ENCODE measurements around the gene ZNF740.

- TF ChIP-seq, protein P1, sequence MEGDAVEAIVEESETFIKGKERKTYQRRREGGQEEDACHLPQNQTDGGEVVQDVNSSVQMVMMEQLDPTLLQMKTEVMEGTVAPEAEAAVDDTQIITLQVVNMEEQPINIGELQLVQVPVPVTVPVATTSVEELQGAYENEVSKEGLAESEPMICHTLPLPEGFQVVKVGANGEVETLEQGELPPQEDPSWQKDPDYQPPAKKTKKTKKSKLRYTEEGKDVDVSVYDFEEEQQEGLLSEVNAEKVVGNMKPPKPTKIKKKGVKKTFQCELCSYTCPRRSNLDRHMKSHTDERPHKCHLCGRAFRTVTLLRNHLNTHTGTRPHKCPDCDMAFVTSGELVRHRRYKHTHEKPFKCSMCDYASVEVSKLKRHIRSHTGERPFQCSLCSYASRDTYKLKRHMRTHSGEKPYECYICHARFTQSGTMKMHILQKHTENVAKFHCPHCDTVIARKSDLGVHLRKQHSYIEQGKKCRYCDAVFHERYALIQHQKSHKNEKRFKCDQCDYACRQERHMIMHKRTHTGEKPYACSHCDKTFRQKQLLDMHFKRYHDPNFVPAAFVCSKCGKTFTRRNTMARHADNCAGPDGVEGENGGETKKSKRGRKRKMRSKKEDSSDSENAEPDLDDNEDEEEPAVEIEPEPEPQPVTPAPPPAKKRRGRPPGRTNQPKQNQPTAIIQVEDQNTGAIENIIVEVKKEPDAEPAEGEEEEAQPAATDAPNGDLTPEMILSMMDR (tag by site-specific recombination; IDR thresholded peaks at IDR 0.05) = no peak
- TF ChIP-seq ZNF488 (tag by site-specific recombination; IDR thresholded peaks at IDR 0.05) = no peak
- no peak for TF ChIP-seq REST (tag by site-specific recombination; IDR thresholded peaks at IDR 0.05)
- no peak for TF ChIP-seq SETDB1 (IDR thresholded peaks at IDR 0.05; ENCODE audit: insufficient read length, low read length)
- no peak for TF ChIP-seq ZNF274 (IDR thresholded peaks at IDR 0.05; ENCODE audit: low read length)
- TF ChIP-seq ZNF274 (tag by site-specific recombination; IDR thresholded peaks at IDR 0.05; ENCODE audit: borderline replicate concordance) = no peak
- TF ChIP-seq ZNF704 (tag by site-specific recombination; IDR thresholded peaks at IDR 0.05) = no peak
- no peak for TF ChIP-seq MEIS1 (CRISPR knock-in tag; IDR thresholded peaks at IDR 0.05; ENCODE audit: borderline replicate concordance)
- TF ChIP-seq ZNF747 (tag by site-specific recombination; IDR thresholded peaks at IDR 0.05) = no peak
- no peak for TF ChIP-seq ZNF501 (tag by site-specific recombination; IDR thresholded peaks at IDR 0.05)
- TF ChIP-seq ZNF664 (tag by site-specific recombination; IDR thresholded peaks at IDR 0.05) = no peak
Observed at GRCh38 chr12:53184828-53185227, 4.3 kb downstream of the ZNF740 start.
